H54 (cell line): Measurements from ENCODE around the gene GAS7.
"Not testable (repeated sequence)": the region's sequence is repeated elsewhere in the genome, so short reads cannot be mapped to it uniquely, and the experiment has no call there.

Source experiments
- DNase-seq: peaks from one replicate; pipeline ENCODE4 v3.0.0; 2011; ENCODE audit warnings: low spot score, mixed read lengths; ENCODE audit not compliant: insufficient read length
- FAIRE-seq: peaks from 3 replicates; lab custom pipeline; 2011; peaks lifted over from hg19 to GRCh38; lab: Jason Lieb, UNC
- POLR2A ChIP-seq: IDR thresholded peaks from 2 replicates; pipeline ENCODE4 v1.6.1; 2011; ENCODE audit warnings: low read depth, mild to moderate bottlenecking, low read length

GAS7 gene

DNA sequence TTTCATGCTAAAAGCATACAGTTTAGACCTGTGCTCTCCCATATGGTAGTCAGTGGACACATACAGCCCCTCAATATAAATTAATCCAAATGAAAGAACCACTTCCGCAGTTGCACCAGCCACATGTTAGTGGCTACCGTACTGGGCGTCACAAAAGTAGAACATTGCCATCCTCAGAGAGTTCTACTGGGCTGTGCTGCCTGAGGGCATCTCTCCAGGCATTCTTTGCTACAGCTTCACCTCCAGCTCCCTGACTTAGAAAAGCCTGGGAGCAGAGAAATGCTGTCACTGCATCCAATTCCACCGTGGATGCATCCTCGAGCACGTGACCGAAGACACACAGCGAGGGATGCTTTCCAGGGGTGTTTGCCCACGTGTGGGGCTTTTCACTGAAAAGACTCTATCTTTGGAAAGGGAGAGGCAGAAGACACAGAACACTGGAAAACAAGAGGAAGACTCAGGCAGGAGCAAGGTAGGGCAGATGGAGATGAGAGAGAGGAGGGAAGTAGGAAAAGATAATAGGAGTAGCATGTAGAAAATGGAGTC lies 86.4 kb downstream of the GAS7 start:
- no peak for FAIRE-seq
- no peak for TF ChIP-seq POLR2A
- DNase-seq = no peak

DNA sequence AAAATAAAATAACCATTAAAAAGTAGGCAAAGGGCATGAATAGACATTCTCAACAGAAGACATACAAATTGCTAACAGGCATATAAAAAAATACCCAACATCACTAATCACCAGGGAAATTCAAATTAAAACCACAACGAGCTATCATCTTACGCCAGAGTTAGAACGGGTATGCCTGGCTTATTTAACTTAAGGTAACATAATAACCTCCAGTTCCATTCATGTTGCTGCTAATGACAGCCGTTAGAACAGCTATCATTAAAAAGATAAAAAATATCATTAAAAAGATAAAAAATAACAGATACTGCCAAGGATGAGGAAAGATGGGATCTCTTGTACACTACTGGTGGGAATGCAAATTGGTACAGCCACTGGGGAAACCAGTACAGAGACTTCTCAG lies 89.3 kb downstream of the GAS7 start:
- FAIRE-seq = no peak
- TF ChIP-seq POLR2A = no peak
- no peak for DNase-seq

DNA sequence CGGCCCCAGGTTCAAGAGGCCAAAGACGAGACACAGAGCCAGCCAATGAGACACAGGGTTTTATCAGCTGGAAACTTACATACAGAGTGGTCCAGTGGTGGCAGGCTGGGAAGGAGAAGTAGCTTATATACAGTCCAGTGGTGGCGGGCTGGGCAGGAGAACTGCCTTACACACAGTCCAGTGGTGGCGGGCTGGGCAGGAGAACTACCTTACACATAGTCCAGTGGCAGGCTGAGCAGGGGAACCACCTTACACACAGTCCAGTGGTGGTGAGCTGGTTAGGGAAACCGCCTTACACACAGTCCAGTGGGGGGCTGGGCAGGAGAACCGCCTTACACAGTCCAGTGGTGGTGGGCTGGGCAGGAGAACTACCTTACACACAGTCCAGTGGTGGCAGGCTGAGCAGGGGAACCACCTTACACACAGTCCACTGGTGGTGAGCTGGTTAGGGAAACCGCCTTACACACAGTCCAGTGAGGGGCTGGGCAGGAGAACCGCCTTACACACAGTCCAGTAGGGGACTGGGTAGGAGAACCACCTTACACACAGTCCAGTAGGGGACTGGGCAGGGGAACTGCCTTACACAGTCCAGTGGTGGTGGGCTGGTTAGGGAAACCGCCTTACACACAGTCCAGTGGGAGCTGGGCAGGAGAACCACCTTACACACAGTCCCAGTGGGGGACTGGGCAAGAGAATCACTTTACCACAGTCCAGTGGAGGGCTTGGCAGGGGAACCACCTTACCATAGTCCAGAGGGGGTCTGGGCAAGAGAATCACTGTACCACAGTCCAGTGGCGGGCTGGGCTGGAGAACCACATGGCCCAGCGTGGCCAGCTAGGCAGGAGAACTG lies 90.9 kb downstream of the GAS7 start:
- DNase-seq (no peak), FAIRE-seq (no peak)
- TF ChIP-seq POLR2A = no peak

DNA sequence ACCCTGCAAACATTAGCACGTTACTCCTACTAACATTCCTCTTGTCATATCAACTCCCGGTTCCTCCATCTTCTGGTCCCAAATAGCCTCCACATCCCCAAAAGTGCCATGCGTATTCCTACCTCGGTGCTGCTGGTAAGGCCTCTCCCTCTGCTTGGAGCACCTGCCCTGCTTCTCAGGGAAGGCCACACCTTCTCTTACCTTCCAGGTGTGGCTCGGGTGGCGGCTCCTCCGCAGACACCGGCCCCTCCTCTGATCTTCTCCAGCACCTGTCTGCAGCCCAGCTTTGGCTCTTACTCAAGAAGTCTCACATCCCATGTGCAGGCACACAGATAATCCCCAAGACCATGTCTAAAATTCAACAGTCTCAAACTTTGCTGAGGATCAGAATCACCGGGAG lies 92.3 kb downstream of the GAS7 start:
- no peak for TF ChIP-seq POLR2A
- FAIRE-seq = no peak
- no peak for DNase-seq

DNA sequence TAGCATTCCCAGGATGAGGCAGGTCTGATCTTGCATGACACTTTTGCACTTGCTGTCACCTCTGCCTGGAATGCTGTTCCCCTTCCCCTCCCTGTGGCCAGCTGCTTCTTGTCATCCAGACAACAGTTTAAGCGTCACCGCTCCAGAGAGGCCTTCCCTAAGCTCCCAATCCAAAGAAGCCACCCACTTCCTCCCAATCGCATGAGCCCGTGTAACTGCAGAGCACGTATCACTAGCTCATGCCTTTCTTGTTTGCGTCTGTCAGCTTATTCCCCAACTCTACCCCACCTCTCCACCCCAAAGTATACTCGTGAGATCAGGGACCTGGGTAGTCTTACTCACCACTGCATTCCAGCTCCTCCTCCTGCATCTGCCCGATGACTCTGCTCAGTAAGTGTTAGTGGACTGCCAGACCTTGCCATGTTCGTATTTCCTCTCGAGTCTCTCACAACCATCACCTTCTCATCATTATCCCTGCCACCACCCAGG lies 92.8 kb downstream of the GAS7 start:
- FAIRE-seq = no peak

DNA sequence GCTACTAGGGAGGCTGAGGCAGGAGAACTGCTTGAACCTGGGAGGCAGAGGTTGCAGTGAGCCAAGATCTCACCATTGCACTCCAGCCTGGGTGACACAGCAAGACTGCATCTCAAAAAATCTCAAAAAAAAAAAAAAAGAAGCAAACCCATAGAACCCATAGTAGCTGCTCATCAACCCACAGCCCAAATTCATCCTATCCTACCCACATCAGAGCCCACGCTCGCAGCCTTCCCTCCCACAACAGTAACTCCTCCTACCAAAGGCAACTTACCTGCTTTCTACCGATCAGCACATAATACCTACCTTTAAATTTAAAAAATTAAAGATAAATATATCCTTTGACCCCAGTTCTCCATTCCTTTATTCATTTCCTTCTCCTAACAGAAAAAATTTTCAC lies 94.7 kb downstream of the GAS7 start:
- no peak for TF ChIP-seq POLR2A
- FAIRE-seq = no peak

More for the DNA sequence above, 92.8 kb downstream of the GAS7 start:
- no peak for DNase-seq
- no peak for TF ChIP-seq POLR2A

DNA sequence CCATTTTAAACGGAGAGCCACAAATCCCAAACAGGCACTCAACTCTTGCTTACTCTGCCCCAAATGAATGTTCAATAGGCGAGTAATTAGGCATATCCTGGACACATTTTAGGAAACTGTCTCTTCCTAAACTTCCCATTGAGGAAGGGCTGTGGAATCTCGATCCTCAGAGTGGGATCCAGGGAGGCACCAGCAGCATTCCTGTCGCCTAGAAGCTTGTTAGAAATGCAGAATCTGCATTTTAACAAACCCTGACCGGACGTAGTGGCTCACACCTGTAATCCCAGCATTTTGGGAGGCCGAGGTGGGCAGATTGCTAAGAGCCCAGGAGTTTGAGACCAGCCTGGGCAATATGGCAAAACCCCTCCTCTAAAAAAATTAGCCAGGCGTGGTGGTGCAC lies 95.6 kb downstream of the GAS7 start:
- no peak for DNase-seq
- FAIRE-seq = no peak
- no peak for TF ChIP-seq POLR2A

More for the DNA sequence above, 94.7 kb downstream of the GAS7 start:
- DNase-seq = no peak

DNA sequence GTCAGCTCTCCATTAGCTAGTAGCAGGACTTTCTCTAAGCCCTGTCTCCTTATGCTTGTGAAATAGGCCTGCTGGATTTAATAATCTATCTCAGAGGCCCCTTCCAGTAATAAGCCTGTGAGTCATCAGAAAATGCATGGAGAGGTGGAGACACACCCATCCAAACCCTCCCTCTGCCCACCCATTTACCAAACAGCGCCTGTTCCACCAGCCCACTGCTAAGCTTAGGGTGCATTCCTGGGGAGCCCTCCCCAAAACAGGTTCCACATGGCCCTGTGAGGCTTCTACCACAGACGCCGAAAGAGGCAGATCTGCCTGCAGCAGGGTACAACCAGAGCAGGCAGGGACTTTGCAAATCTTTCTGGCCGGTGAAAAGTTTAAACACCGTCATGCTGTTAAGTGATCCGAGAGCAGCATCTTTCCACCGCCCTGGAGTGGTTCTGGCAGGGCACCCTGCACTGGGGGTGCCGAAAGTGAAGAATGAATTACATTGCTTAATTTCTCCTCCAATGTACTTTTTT lies 99.3 kb downstream of the GAS7 start:
- no peak for TF ChIP-seq POLR2A
- FAIRE-seq (no peak), DNase-seq (no peak)

DNA sequence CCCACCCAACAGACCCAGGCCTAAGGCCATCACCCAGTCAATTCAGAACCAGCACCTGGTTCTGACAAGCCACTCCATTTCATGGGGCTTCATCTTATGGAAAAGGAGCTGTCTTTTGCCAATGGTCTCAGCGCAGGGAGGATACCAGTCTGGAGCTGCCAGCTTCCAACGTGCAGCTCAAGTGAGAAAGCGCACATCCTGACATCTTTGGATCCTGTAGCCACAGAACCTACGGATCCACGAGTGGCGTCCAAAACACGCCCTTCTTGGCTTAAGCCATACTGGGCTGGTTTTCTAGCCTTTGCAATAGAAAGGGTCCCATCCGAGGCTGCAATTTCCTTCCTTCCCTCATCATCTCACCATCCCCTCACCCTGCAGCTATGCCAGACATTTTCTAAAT lies 101.8 kb downstream of the GAS7 start:
- DNase-seq (no peak), FAIRE-seq (no peak)
- TF ChIP-seq POLR2A = no peak

DNA sequence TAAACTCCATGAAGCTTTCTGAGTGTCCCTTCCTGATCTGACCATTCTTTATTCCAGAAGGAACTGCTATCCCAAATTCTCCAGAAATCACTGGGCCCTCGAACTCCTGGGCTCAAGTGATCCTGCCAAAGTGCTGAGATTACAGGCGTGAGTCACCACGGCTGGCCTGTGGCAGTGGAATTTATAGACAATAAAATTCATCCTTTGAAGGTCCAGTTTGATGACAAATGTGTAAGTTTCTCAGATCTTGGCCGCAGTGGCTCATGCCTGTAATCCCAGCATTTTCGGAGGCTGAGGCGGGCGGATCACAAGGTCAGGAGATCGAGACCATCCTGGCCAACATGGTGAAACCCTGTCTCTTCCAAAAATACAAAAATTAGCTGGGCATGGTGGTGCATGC lies 103.1 kb downstream of the GAS7 start:
- FAIRE-seq, DNase-seq: not testable (repeated sequence)

DNA sequence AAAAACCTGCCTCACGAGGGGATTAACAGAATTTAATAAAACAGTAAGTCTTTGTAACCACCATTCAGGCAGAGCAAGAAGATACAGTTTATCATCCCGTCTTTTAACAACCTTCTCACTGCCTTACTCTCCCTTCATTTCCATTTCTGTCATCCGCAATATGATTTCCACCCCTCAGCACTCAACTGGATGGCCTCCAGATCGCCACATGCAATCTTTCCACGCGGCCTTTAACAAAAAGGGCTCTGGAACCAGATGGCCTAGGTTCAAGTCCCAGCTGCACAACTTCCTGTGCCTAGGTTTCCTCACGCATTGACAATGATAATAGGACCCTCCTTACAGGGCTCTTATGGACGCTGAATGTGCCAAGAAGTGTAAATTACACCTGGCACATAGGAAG lies 103.6 kb downstream of the GAS7 start:
- TF ChIP-seq POLR2A = no peak

DNA sequence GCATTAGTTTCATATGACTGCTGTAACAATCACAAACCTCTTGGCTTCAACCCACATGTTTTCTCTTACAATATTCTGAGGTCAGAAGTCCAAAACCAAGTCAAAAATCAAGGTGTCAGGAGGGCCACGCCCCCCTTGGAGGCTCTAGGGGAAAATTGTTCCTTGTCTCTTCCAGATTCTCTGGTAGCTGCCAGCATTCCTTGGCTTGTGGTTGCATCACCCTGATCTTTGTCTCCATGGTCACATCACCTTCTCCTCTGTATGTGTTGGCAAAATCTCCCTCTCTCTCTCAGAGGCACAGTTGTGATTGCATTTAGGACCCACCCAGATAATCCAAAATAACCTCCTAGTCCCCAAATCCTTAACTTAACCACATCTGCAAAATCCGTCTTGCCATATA lies 105.8 kb downstream of the GAS7 start:
- FAIRE-seq (no peak), DNase-seq (no peak)
- no peak for TF ChIP-seq POLR2A

More for the DNA sequence above, 103.6 kb downstream of the GAS7 start:
- no peak for FAIRE-seq
- no peak for DNase-seq

DNA sequence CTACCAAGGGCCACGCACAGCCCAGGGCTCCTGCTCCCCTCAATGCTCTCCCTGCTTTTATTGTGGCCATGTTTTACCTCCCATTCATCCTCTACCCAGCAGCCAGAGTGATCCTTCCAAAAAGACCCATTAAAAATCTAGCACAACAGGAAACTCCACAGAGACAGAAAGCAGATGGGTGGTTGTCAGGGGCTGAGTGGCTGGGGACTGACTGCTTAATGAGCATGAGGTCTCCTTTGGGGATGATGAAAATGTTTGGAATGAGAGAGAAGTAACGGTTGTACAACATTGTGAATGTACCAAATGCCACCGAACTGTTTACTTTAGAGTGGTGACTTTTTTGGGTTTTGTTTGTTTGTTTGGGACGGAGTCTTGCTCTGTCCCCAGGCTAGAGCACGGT lies 107.4 kb downstream of the GAS7 start:
- DNase-seq = no peak
- no peak for TF ChIP-seq POLR2A
- FAIRE-seq = no peak

DNA sequence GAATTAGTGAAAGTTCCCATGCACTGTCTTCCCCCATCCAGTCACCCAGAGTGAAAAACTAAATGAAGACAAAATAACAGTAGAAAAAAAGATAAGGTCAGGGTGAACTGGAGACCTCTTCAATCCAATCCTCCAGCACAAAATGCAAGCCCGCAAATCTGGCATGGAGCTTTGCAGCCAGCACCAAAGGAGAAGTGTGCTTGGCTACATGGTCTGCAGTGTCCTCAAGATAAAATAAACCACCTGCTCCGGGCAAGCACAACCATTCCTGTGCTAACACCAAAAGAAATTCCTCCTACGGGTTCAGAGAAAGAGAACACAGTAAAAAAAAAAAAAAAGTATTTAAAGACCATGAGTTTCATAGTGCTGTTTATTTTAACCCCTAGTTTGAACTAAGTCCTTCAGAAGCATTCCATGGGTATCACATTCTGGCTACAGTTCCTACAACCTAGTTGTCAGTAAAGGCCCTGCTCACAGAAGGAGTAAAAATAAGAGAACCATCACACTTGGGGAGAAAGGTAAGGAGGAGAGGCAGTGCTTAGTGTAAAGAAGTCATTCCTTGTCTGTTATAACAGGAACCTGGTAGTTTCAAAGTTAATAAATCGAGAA lies 109.1 kb downstream of the GAS7 start:
- no peak for TF ChIP-seq POLR2A
- FAIRE-seq (no peak), DNase-seq (no peak)

DNA sequence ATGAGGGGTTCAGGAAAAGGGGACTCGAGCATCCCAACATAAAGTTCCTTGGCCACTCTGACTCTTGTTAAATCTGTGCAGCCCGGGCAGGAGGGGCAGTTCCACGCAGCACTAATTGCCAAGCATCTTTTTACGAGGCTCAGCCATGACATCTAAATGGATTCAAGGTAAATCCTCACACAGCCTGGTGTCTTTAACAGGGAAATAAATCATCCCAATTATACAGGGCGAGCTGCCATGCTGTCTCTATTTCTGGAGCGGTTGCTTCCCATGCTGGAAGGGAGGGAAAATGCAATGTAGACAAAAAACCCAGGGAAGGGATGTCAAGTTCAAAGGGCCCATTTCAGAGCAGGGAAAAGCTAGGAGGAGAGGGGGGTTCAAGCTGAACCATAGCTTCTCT lies 110.0 kb downstream of the GAS7 start:
- no peak for DNase-seq
- TF ChIP-seq POLR2A = no peak
- FAIRE-seq = no peak
